NCI-H187 (cell line): ENCODE data around the gene TSC22D4.

Experiments used
- DNase-seq, 2 experiments: peaks; one replicate each; lab custom pipeline; 2025; lab: John Stamatoyannopoulos, UW

TSC22D4 gene

GRCh38 chr7:100428967-100429636 is 49.9 kb downstream of the TSC22D4 start:
- DNase-seq: peak; percentile 99 to 100

GRCh38 chr7:100428199-100428966 is 50.6 kb downstream of the TSC22D4 start, which contains the start of gene ZCWPW1:
TSS of gene ZCWPW1 (minus strand) at chr7:100428703. CDS start at chr7:100420649, 8,054 bp downstream.
- peak; percentile 95 to 97 for DNase-seq

DNA sequence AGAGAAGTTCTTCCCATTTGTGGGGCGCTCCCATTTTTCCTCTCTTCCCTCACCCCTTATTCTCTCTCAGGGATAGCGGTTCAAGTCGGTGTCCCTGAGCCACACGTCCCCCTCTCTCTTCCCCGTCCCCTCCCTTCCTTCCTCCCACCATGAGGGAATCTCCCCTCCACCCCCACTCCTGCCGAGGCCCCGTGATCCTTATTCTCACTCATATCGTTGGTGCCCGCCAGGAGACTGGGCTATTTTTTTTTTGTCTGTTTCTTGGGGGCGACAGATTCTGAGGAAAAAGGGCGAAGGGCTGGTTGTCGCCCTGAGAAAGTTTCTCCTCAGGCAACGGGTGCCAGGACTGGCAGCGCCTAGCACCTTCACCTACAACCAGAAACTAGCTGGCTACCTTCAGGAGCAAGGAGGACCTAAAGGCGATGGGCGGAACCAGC is 51.2 kb downstream of the TSC22D4 start:
- DNase-seq: no peak

DNA sequence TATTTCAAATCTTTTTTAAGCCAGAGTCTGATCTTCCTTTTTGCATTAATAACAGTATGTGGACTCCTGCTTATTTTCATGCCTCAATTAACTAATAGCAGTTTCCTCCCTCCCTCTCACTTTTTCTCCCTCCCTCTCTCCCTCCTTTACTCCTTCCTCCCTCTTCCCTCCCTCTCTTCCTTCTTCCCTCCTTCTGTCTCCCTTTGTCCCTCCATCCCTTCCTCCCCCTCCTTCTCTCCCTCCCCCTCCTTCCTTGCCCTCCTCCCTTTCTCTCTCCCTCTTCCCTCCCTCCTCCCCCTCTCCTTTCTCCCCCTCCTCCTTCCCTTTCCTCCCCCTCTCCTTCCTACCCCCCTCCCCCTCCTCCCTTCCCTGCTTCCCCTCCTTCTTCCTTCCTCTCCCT is 52.5 kb downstream of the TSC22D4 start:
- DNase-seq: no peak

- no peak for DNase-seq
Observed at GRCh38 chr7:100425347-100425746, 53.7 kb downstream of the TSC22D4 start.

DNA sequence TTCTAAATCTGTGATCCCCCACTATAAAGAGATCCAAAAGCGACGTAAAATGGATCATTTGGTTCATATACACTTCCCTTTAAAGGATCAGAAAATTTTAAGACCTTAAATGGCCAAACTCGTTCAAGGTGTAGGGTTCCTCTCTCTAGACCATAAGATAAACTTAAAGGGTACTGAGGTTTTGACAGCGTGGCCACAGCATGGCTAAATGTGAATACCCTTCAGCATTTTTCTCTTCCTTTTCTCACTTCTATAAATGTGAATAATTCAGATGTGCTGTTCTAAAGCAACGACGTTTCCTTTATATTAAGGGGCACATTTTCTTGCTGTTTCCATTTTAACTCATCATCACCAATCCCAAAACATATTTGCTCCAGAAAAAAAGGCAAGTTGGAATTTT is 55.7 kb downstream of the TSC22D4 start:
- no peak for DNase-seq

DNA sequence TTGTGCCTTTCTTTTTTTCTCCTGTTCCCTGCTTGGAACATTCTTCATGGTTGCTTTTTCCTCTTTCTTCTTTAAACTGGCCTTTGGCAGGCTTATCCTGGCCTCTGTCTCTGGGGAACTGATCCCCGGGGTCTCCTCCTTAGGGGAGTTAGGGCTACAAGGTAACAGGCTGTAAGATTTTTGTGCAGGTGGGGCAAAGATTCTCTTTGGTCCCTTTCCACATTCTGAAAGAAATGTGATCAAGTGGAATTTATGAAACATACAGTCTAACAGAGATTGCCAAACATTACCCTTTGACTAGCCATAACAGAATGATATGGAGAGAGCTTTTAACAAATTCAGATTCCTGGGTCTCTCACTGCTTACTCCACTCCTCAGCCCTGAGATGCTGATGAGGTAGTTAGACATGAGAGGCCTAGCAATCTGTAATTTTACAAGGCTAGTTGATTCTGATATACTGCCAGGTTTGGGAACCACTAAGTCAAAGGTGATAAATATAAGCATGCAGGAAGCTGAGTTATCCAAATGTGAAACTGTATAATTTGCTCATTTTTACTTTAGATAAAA is 59.3 kb downstream of the TSC22D4 start:
- DNase-seq: no peak

GRCh38 chr7:100418930-100419659 is 59.9 kb downstream of the TSC22D4 start:
- DNase-seq: no peak
